IMR-90 (cell line): ENCODE measurements around the gene ARVCF. TPM values are rescaled to one million over a fixed set of nuclear protein-coding genes. Genes with fewer than 3 reads are reported as not detected.

ENCODE experiments used
- ATAC-seq: fragments of 200-7000 bp; cut with Tn5 transposase; 2 replicates; pipeline ENCODE4 v1.9.1; 2020; ENCODE audit warnings: low read depth, mild to moderate bottlenecking, moderate library complexity
- BruUV-seq: library from RNA; stranded (reverse); fragments of 400-500 nt; replicated peaks from 2 replicates; lab custom pipeline; 2021; lab: Mats Ljungman, UMichigan
- CTCF ChIA-PET: fragments of 300-600 bp; formaldehyde crosslinking; extraction: SDS; loops from one replicate; lab custom pipeline; 2021; ENCODE audit warnings: antibody characterized with exemption; lab: Yijun Ruan, JAX
- POLR2A ChIA-PET: fragments of 300-600 bp; sonication (Branson Sonifier 250); formaldehyde crosslinking; loops from one replicate; lab custom pipeline; 2022; ENCODE audit warnings: antibody characterized with exemption; ENCODE audit not compliant: unreplicated experiment; lab: Charles Lee
- DNase-seq: peaks from one replicate; pipeline ENCODE4 v3.0.0; 2013
- H2AFZ ChIP-seq: replicated peaks from 2 replicates; pipeline ENCODE3; 2013; ENCODE audit warnings: low read length, mild to moderate bottlenecking; ENCODE audit not compliant: poor library complexity
- H2AK5ac ChIP-seq: 2 replicates; pipeline ENCODE4 v1.6.1; 2013; ENCODE audit warnings: low read depth, low read length, inconsistent platforms
- H2AK9ac ChIP-seq: replicated peaks from 2 replicates; pipeline ENCODE3; 2013; ENCODE audit warnings: mild to moderate bottlenecking, low read depth, low read length, moderate library complexity; ENCODE audit not compliant: poor library complexity
- H2BK120ac ChIP-seq: 2 replicates; pipeline ENCODE4 v1.6.1; 2013; ENCODE audit warnings: low read depth, low read length, inconsistent platforms
- H2BK15ac ChIP-seq: 3 replicates; pipeline ENCODE4 v1.6.1; 2013; ENCODE audit warnings: low read depth, low read length, inconsistent platforms
- H2BK20ac ChIP-seq: 2 replicates; pipeline ENCODE4 v1.6.1; 2013; ENCODE audit warnings: low read depth, mild to moderate bottlenecking, inconsistent platforms, low read length, moderate library complexity
- H2BK5ac ChIP-seq: 2 replicates; pipeline ENCODE4 v1.6.1; 2013; ENCODE audit warnings: mild to moderate bottlenecking, low read depth, low read length, inconsistent platforms; ENCODE audit not compliant: poor library complexity, severe bottlenecking
- H3K14ac ChIP-seq: replicated peaks from 2 replicates; pipeline ENCODE4 v1.6.1; 2013; ENCODE audit warnings: low read depth, low read length, inconsistent platforms
- H3K18ac ChIP-seq: 2 replicates; pipeline ENCODE4 v1.6.1; 2013; ENCODE audit warnings: low read depth, low read length, control low read depth
- H3K23ac ChIP-seq: 2 replicates; pipeline ENCODE4 v1.6.1; 2013; ENCODE audit warnings: low read depth, low read length, inconsistent platforms
- H3K27ac ChIP-seq: 2 replicates; pipeline ENCODE4 v1.5.1; 2013; ENCODE audit warnings: mild to moderate bottlenecking, control low read depth, low read length; ENCODE audit not compliant: insufficient read depth
- H3K27me3 ChIP-seq: 2 replicates; pipeline ENCODE4 v1.6.1; 2013; ENCODE audit warnings: low read length; ENCODE audit not compliant: control insufficient read depth, insufficient read depth
- H3K36me3 ChIP-seq: 2 replicates; pipeline ENCODE4 v1.6.1; 2013; ENCODE audit warnings: low read length, mixed read lengths; ENCODE audit not compliant: control insufficient read depth, insufficient read depth
- H3K4ac ChIP-seq: 2 replicates; pipeline ENCODE4 v1.6.1; 2013; ENCODE audit warnings: low read depth, low read length, inconsistent platforms
- H3K4me1 ChIP-seq: 2 replicates; pipeline ENCODE4 v1.6.1; 2013; ENCODE audit warnings: low read length, mixed read lengths; ENCODE audit not compliant: control insufficient read depth, insufficient read depth
- H3K4me2 ChIP-seq: 2 replicates; pipeline ENCODE4 v1.6.1; 2013; ENCODE audit warnings: low read depth, mild to moderate bottlenecking, control low read depth, low read length, moderate library complexity
- H3K4me3 ChIP-seq: 2 replicates; pipeline ENCODE4 v1.5.1; 2013; ENCODE audit warnings: low read depth, mild to moderate bottlenecking, control low read depth, low read length, moderate library complexity; ENCODE audit not compliant: insufficient read depth
- H3K56ac ChIP-seq: 2 replicates; pipeline ENCODE4 v1.6.1; 2013; ENCODE audit warnings: low read length, inconsistent platforms; ENCODE audit not compliant: insufficient read depth; ENCODE audit errors: extremely low read depth
- H3K79me1 ChIP-seq, 2 experiments: 2 replicates each; pipeline ENCODE4 v1.6.1; 2013; ENCODE audit warnings: low read length in 2 of 2, inconsistent platforms in 1 of 2, low read depth in 1 of 2
- H3K9ac ChIP-seq: 2 replicates; pipeline ENCODE4 v1.6.1; 2013; ENCODE audit warnings: low read depth, low read length, control low read depth
- H3K9me1 ChIP-seq: 2 replicates; pipeline ENCODE4 v1.6.1; 2013; ENCODE audit warnings: low read length, inconsistent platforms; ENCODE audit not compliant: insufficient read depth
- H3K9me3 ChIP-seq: 2 replicates; pipeline ENCODE4 v1.6.1; 2013; ENCODE audit warnings: low read length; ENCODE audit not compliant: control insufficient read depth, insufficient read depth
- H4K20me1 ChIP-seq: 2 replicates; pipeline ENCODE4 v1.6.1; 2013; ENCODE audit warnings: low read length, inconsistent platforms; ENCODE audit not compliant: insufficient read depth
- H4K5ac ChIP-seq: 2 replicates; pipeline ENCODE4 v1.6.1; 2013; ENCODE audit warnings: mild to moderate bottlenecking, low read depth, low read length, control low read depth
- H4K8ac ChIP-seq, 2 experiments: 2 replicates each; pipeline ENCODE4 v1.6.1; 2013; ENCODE audit warnings: low read depth in 2 of 2, low read length in 2 of 2, control low read depth in 1 of 2, inconsistent platforms in 1 of 2
- H4K91ac ChIP-seq: 2 replicates; pipeline ENCODE4 v1.6.1; 2013; ENCODE audit warnings: low read depth, low read length, inconsistent platforms; ENCODE audit not compliant: insufficient read depth
- CEBPB ChIP-seq: IDR thresholded peaks from 2 replicates; pipeline ENCODE4 v1.6.1; 2012; ENCODE audit warnings: low read depth, low read length, improper control_type of control experiment
- MAFK ChIP-seq: IDR thresholded peaks from 2 replicates; pipeline ENCODE4 v1.6.1; 2012; ENCODE audit warnings: low read depth, low read length, improper control_type of control experiment
- POLR2A ChIP-seq: IDR thresholded peaks from 2 replicates; pipeline ENCODE4 v1.6.1; 2012; ENCODE audit warnings: mild to moderate bottlenecking, low read depth, low read length
- SMC3 ChIP-seq: fragments of 150-350 bp; IDR thresholded peaks from 2 replicates; pipeline ENCODE4 v1.6.1; 2016; ENCODE audit warnings: low read depth, mild to moderate bottlenecking, antibody characterized with exemption, low read length, moderate library complexity
- WGBS, 2 experiments: methylation state at CpG; one replicate each; pipeline versions ENCODE4 v1.1.5 to v1.1.7; 2013; ENCODE audit warnings: missing lambda C conversion rate in 2 of 2; ENCODE audit not compliant: insufficient read length in 1 of 2; ENCODE audit errors: extremely low coverage in 2 of 2; 5-methylcytosine and 5-hydroxymethylcytosine counted together
- dilution Hi-C: fragments of 300-500 bp; cut with HindIII; formaldehyde crosslinking; loops from one replicate; pipeline ENCODE4 v1.14.3; 2018; ENCODE audit warnings: low sequenced_read_pairs; ENCODE audit not compliant: unreplicated experiment
- in situ Hi-C: fragments of 300-500 bp; cut with MboI; formaldehyde crosslinking; loops from 3 replicates; pipeline ENCODE4 v1.14.3; 2019; ENCODE audit warnings: low sequenced_read_pairs, inconsistent platforms, mixed read lengths
- intact Hi-C: fragments of 100-400 bp; cut with micrococcal nuclease; formaldehyde crosslinking; loops from 2 replicates; pipeline ENCODE4 v1.10.0; 2022
- polyA plus RNA-seq, 3 experiments: library from polyadenylated mRNA; depleted of rRNA; stranded (reverse); fragments of >200 nt; gene quantifications; 2 replicates each; pipeline ENCODE4 v1.2.3, GENCODE V29; 2012; ENCODE audit warnings: low replicate concordance in 1 of 3
- total RNA-seq: library from RNA; depleted of rRNA; stranded (reverse); fragments of >200 nt; gene quantifications from 2 replicates; pipeline ENCODE4 v1.2.3, GENCODE V29; 2012

Gene ARVCF
- total and polyA plus RNA-seq, 2 of the 4 experiments (the other 2 are of a cell fraction), result 8.6 to 14.1 TPM

DNA sequence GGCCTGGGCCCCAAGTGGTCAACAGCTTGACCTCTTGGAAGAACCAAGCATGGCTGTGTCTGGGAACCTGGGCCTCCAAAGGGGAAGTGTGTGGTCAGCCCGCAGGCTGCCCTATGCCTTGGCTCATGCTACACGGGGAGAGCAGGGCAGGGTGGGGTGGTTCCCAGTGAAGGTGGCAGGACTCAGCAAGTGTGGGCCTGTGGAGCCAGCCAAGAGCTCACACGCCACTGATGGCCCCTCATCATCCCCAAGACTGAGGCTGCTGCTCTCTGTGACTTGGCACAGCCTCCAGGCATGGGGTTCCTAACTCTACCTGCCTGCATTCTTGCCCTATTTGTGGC is 47.5 kb upstream of the ARVCF start (continued):
- no peak for TF ChIP-seq MAFK
- TF ChIP-seq SMC3, result no peak

DNA sequence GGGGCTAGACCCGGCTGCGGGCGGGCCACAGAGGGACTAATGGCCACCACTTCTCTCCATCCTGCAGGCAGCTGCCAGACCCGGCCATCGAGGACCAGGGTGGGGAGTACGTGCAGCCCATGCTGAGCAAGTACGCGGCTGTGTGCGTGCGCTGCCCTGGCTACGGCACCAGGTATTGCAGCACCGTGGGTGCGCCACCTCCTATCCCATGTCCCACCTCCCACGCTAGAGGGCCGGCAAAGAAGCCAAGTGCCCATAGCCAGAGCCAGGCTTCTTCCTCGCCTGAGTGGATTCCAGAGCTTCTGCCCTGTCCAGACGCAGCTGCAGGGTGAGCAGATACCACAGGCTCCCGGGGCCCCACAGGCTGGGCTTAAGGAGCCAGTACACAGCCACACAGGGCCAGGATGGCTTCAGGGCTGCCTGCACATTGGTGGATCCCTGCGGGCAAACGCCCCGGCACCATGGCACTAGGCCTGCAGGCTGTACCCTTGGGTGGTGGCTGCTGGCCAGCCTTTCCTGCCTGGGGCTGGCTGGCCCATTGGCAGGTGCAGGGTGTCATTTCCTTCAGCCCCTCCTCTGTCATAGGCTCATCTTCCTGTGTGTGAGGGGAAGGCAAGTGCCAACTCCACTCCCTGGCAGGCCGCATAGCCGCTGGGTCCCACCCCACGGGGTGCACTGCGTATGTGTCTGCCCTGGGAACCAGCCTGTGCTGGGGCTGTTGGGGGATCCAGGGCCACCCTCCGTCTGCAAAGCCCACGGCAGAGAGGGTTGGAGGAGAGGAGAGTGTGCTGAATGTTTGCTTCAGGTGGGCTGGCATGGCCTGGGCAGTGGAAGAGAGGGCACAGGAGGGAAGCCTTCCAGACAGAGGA is 46.9 kb upstream of the ARVCF start:
- Histone ChIP-seq H2AFZ (no peak overlapping the region), H3K9ac (no peak overlapping the region), H3K56ac (no peak overlapping the region), H4K91ac (no peak overlapping the region), H3K4me1 (no peaks in the 10 kb centered on the region), H4K8ac (no peak overlapping the region), H3K9me3 (no peaks in the 10 kb centered on the region), H2BK5ac (no peak overlapping the region), H2BK120ac (no peak overlapping the region), H3K36me3 (peaks cover 32% of the 10 kb centered on the region), H3K14ac (no peak overlapping the region), H4K20me1 (no peaks in the 10 kb centered on the region; the same call in 1 of the 2 replicates), H3K18ac (no peak overlapping the region), H3K4me3 (no peak overlapping the region), H3K79me1 (peaks cover 5 to 8% of the 10 kb centered on the region in 2 experiments; a peak in 1 of 4 replicates), H3K4ac (no peak overlapping the region), H3K9me1 (peaks cover 6% of the 10 kb centered on the region), H3K27me3 (no peaks in the 10 kb centered on the region), H2AK5ac (no peak overlapping the region), H2BK20ac (no peak overlapping the region), H3K4me2 (no peak overlapping the region), H3K23ac (no peak overlapping the region), H2BK15ac (no peak overlapping the region), H2AK9ac (no peak overlapping the region), H3K27ac (no peak overlapping the region), H4K5ac (no peak overlapping the region)
- TF ChIP-seq CEBPB (no peak), POLR2A (no peak)
- DNase-seq (no peak), ATAC-seq (no peak)
- BruUV-seq, result no TSS peak
- ChIA-PET POLR2A (no interaction called here), CTCF (no interaction called here)
- dilution Hi-C loops, result no loop called here
- in situ Hi-C loops, result no loop called here
- intact Hi-C loops, result no loop called here
- 100% methylated on average over 3 of the region's 27 CpGs; no CpG with 5 or more reads in 1 of the 2 experiments for WGBS, 2 experiments
